GM12892 (cell line): ENCODE results near the gene SGIP1.

ENCODE experiments used
- POLR2A ChIP-seq: IDR thresholded peaks from 2 replicates; pipeline ENCODE4 v1.6.1; 2011; ENCODE audit warnings: low read depth, low read length, control low read depth
- TAF1 ChIP-seq: IDR thresholded peaks from 2 replicates; pipeline ENCODE4 v1.6.1; 2011; ENCODE audit warnings: low read depth, mild to moderate bottlenecking, control low read depth, low read length, borderline replicate concordance

GRCh38 chr1:66521721-66522365 lies 12.1 kb upstream of the SGIP1 start:
- TF ChIP-seq POLR2A (no peak), TAF1 (no peak)
